Hepatocyte (in vitro differentiated cells): ENCODE measurements around the gene PAXX.

Experiments used
- CTCF ChIP-seq: fragments of 200-600 bp; sonication (generic); IDR thresholded peaks from 2 replicates; pipeline ENCODE4 v1.5.1; 2016; ENCODE audit warnings: antibody characterized with exemption, mild to moderate bottlenecking; ENCODE audit not compliant: poor library complexity
- EZH2 ChIP-seq: fragments of 200-600 bp; sonication (generic); IDR thresholded peaks from 2 replicates; pipeline ENCODE4 v1.6.1; 2016; ENCODE audit warnings: antibody characterized with exemption, mild to moderate bottlenecking, borderline replicate concordance
- EZH2phosphoT487 ChIP-seq: fragments of 200-600 bp; sonication (generic); IDR thresholded peaks from one replicate; pipeline ENCODE4 v1.6.1; 2018; ENCODE audit warnings: antibody characterized with exemption, mild to moderate bottlenecking, low read depth, moderate library complexity; ENCODE audit not compliant: unreplicated experiment, severe bottlenecking

- TF ChIP-seq CTCF (no peak), EZH2phosphoT487 (no peak), EZH2 (no peak)
Observed at GRCh38 chr9:137025517-137025966, 33.3 kb downstream of the PAXX start.
